NCI-H82 treated with DMSO at 0.1 percent for 48 hours (cell line): Measurements from ENCODE around the gene SAXO1.

Experiments
- DNase-seq: peaks from one replicate; lab custom pipeline; 2025; ENCODE audit not compliant: unreplicated experiment; lab: John Stamatoyannopoulos, UW

SAXO1 gene

GRCh38 chr9:18881758-18882157 is 151.3 kb downstream of the SAXO1 start:
- DNase-seq: no peak

DNA sequence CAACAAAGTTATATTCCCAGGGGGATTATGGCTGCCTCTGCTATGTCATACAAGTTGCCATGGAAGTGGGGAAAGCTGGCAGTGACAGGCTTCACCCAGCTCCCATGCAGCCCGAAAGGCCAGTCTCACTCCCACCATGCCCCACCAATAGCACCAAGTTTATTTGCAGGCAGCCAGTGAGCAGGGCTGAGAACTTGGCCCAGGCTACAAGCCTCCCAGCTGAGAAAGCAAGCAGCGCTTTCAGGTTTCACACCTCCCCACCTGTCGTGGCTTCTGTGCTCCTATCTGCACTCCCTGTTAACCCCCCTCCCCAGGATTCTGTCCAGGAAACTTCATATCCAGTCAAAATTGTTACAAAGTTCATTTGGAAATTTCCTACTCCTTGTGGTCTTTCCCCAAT is 155.0 kb downstream of the SAXO1 start:
- no peak for DNase-seq
